Left ventricle myocardium inferior (tissue), 1 donor: Measurements from ENCODE around the gene CWC27. TPM values are rescaled to one million over a fixed set of nuclear protein-coding genes. Genes with fewer than 3 reads are reported as not detected.

Source experiments
- DNase-seq: peaks from one replicate; pipeline ENCODE4 v3.0.0-alpha.2; 2020
- H3K27ac ChIP-seq: fragments of 200-600 bp; replicated peaks from 2 replicates; pipeline ENCODE4 v1.8.0; 2021
- H3K27me3 ChIP-seq: fragments of 200-600 bp; 2 replicates; pipeline ENCODE4 v1.8.0; 2021; ENCODE audit warnings: low read depth
- H3K36me3 ChIP-seq: fragments of 200-600 bp; 2 replicates; pipeline ENCODE4 v1.8.0; 2021
- H3K4me1 ChIP-seq: fragments of 200-600 bp; 2 replicates; pipeline ENCODE4 v1.8.0; 2021
- H3K4me3 ChIP-seq: fragments of 200-600 bp; 2 replicates; pipeline ENCODE4 v1.8.0; 2021; ENCODE audit warnings: mild to moderate bottlenecking, moderate library complexity
- H3K9me3 ChIP-seq: fragments of 200-600 bp; replicated peaks from 2 replicates; pipeline ENCODE4 v1.8.0; 2021
- CTCF ChIP-seq: fragments of 200-600 bp; IDR thresholded peaks from 2 replicates; pipeline ENCODE4 v1.8.0; 2021; ENCODE audit warnings: antibody characterized with exemption, mild to moderate bottlenecking, borderline replicate concordance
- intact Hi-C: fragments of 100-400 bp; cut with micrococcal nuclease; formaldehyde crosslinking; loops from one replicate; pipeline ENCODE4 v1.11.0; 2022
- total RNA-seq: library from RNA; stranded (reverse); fragmentation: NEBNext Ultra II Directional; extraction: Animal tissue kit (Norgen Biotek cat#: 25700); gene quantifications from one replicate; pipeline ENCODE4 v1.2.1, GENCODE V29; 2021
- donor health status: DM: no; HTN: yes; CAD: no; lungs with severe emphysema.

The CWC27 gene
- total RNA-seq, 1 donor from 2014 or later = 26.7 TPM

GRCh38 chr5:64973215-64973614, 204.5 kb downstream of the CWC27 start:
- TF ChIP-seq CTCF = no peak
- Histone ChIP-seq H3K4me3 (no peak overlapping the region), H3K36me3 (peaks cover 25% of the 10 kb centered on the region), H3K9me3 (no peaks in the 10 kb centered on the region), H3K27me3 (no peaks in the 10 kb centered on the region), H3K4me1 (peaks cover 8% of the 10 kb centered on the region), H3K27ac (no peak overlapping the region)
- no peak for DNase-seq
- intact Hi-C loops = no loop called here

GRCh38 chr5:64977779-64978178, 209.0 kb downstream of the CWC27 start:
- Histone ChIP-seq H3K9me3 (no peaks in the 10 kb centered on the region), H3K36me3 (peaks cover 25% of the 10 kb centered on the region), H3K27ac (no peak overlapping the region), H3K4me1 (peaks cover 8% of the 10 kb centered on the region), H3K27me3 (no peaks in the 10 kb centered on the region), H3K4me3 (no peak overlapping the region)
- no peak for TF ChIP-seq CTCF
- intact Hi-C loops = no loop called here
- no peak for DNase-seq

- H3K9me3 ChIP-seq = no peaks in the 10 kb centered on the region
- H3K36me3 ChIP-seq = peaks cover 19% of the 10 kb centered on the region
- no peak for DNase-seq
- H3K27ac ChIP-seq = no peak overlapping the region
- intact Hi-C loops = no loop called here
- H3K4me1 ChIP-seq = peaks cover 1% of the 10 kb centered on the region
- TF ChIP-seq CTCF = no peak
- no peaks in the 10 kb centered on the region for H3K27me3 ChIP-seq
- no peak overlapping the region for H3K4me3 ChIP-seq
Measured at GRCh38 chr5:64978546-64978945, 209.8 kb downstream of the CWC27 start.

GRCh38 chr5:64979531-64979930, 210.8 kb downstream of the CWC27 start:
- H3K4me1 ChIP-seq = no peaks in the 10 kb centered on the region
- H3K27me3 ChIP-seq = no peaks in the 10 kb centered on the region
- H3K9me3 ChIP-seq = no peaks in the 10 kb centered on the region
- DNase-seq = no peak
- TF ChIP-seq CTCF = no peak
- H3K4me3 ChIP-seq = no peak overlapping the region
- no peak overlapping the region for H3K27ac ChIP-seq
- peaks cover 19% of the 10 kb centered on the region for H3K36me3 ChIP-seq
- intact Hi-C loops = no loop called here

- intact Hi-C loops = no loop called here
- DNase-seq = no peak
- TF ChIP-seq CTCF = no peak
- Histone ChIP-seq H3K4me3 (no peak overlapping the region), H3K27ac (no peak overlapping the region), H3K9me3 (no peaks in the 10 kb centered on the region), H3K27me3 (no peaks in the 10 kb centered on the region), H3K36me3 (peaks cover 14% of the 10 kb centered on the region), H3K4me1 (no peaks in the 10 kb centered on the region)
Measured at GRCh38 chr5:64980176-64980575, 211.4 kb downstream of the CWC27 start.

- intact Hi-C loops = no loop called here
- TF ChIP-seq CTCF = no peak
Measured at GRCh38 chr5:64987768-64988167, 219.0 kb downstream of the CWC27 start.

More at GRCh38 chr5:64987768-64988167, 219.0 kb downstream of the CWC27 start:
- Histone ChIP-seq H3K36me3 (peaks cover 13% of the 10 kb centered on the region), H3K27ac (no peak overlapping the region), H3K4me1 (peaks cover 8% of the 10 kb centered on the region), H3K9me3 (peaks cover 12% of the 10 kb centered on the region), H3K4me3 (no peak overlapping the region), H3K27me3 (no peaks in the 10 kb centered on the region)
- no peak for DNase-seq
